Spleen (tissue), 11 donors: ENCODE results near the gene RHBDD1. TPM values are rescaled to one million over a fixed set of nuclear protein-coding genes. Genes with fewer than 3 reads are reported as not detected.

Experiments
- DNase-seq: peaks from one replicate; pipeline ENCODE4 v3.0.0-alpha.2; 2020
- H3K27ac ChIP-seq, 8 donors: fragments of 200-600 bp; sonication (generic) in 7 of 8; 1 replicate in 4 of 8; 2 replicates in 4 of 8; pipeline versions ENCODE4 v1.5.0 to v1.8.0; 2016 to 2021; ENCODE audit warnings: inconsistent platforms in 4 of 8, mild to moderate bottlenecking in 4 of 8, moderate library complexity in 1 of 8
- H3K27me3 ChIP-seq, 7 donors: fragments of 200-600 bp; sonication (generic) in 6 of 7; replicated peaks in 1 of 7; 1 replicate in 4 of 7; 2 replicates in 3 of 7; pipeline versions ENCODE4 v1.5.0 to v1.8.0; 2016 to 2021; ENCODE audit warnings: inconsistent platforms in 3 of 7, mild to moderate bottlenecking in 1 of 7
- H3K36me3 ChIP-seq, 6 donors: fragments of 200-600 bp; sonication (generic) in 5 of 6; 1 replicate in 4 of 6; 2 replicates in 2 of 6; pipeline versions ENCODE4 v1.5.0 to v1.8.0; 2016 to 2021; ENCODE audit warnings: inconsistent platforms in 2 of 6
- H3K4me1 ChIP-seq, 6 donors: fragments of 200-600 bp; sonication (generic) in 5 of 6; 1 replicate in 3 of 6; 2 replicates in 3 of 6; pipeline versions ENCODE4 v1.5.0 to v1.8.0; 2016 to 2021; ENCODE audit warnings: inconsistent platforms in 3 of 6
- H3K4me3 ChIP-seq, 8 donors: fragments of 200-600 bp; sonication (generic) in 7 of 8; 1 replicate in 4 of 8; 2 replicates in 4 of 8; pipeline versions ENCODE4 v1.5.0 to v1.8.0; 2016 to 2021; ENCODE audit warnings: inconsistent platforms in 4 of 8, mild to moderate bottlenecking in 4 of 8, moderate library complexity in 2 of 8
- H3K9me3 ChIP-seq, 8 donors: fragments of 200-600 bp; sonication (generic) in 7 of 8; 1 replicate in 4 of 8; 2 replicates in 4 of 8; pipeline versions ENCODE4 v1.5.0 to v1.8.0; 2016 to 2021; ENCODE audit warnings: inconsistent platforms in 4 of 8
- POLR2A ChIP-seq, 3 donors: fragments of 450-650 bp; IDR thresholded peaks; one replicate each; pipeline ENCODE4 v1.5.1; 2017; ENCODE audit warnings: antibody characterized with exemption in 3 of 3, mild to moderate bottlenecking in 1 of 3
- POLR2AphosphoS5 ChIP-seq, 3 donors: sonication (generic); formaldehyde crosslinking; IDR thresholded peaks; one replicate each; pipeline ENCODE4 v1.5.1; 2017; ENCODE audit warnings: antibody characterized with exemption in 3 of 3
- WGBS, 5 donors: extraction: QIAGEN DNeasy Blood & Tissue Kit in 3 of 5; methylation state at CpG; one replicate each; pipeline versions ENCODE4 v1.1.5 to v1.1.7; 2013 to 2018; 5-methylcytosine and 5-hydroxymethylcytosine counted together
- intact Hi-C: fragments of 100-400 bp; cut with DNase I; formaldehyde crosslinking; loops from one replicate; pipeline ENCODE4 v1.15.0; 2023; ENCODE audit warnings: low total_unique reads
- polyA plus RNA-seq, 3 donors: library from polyadenylated mRNA; stranded (reverse); fragments of 200-250 nt; gene quantifications; one replicate each; pipeline ENCODE4 v1.2.1, GENCODE V29; 2013
- total RNA-seq, 7 donors: library from RNA; depleted of rRNA in 3 of 7; stranded (reverse); fragments of >200 nt in 3 of 7; fragmentation: NEBNext Ultra II Directional in 4 of 7; extraction: Animal tissue kit (Norgen Biotek cat#: 25700) in 4 of 7; gene quantifications; one replicate each; pipeline versions ENCODE4 v1.1.0 to v1.2.1, GENCODE V29; 2016 to 2021
- TF ChIP-seq, protein P1 (sequence below), 11 experiments: fragments of 200-600 bp in 7 of 11; fragments of 450-650 bp in 4 of 11; sonication (generic) in 4 of 11; IDR thresholded peaks in 8 of 11; conservative IDR thresholded peaks in 3 of 11; 1 replicate in 7 of 11; 2 replicates in 4 of 11; pipeline versions ENCODE4 v1.4.0 to v1.8.0; 2016 to 2021; ENCODE audit warnings: antibody characterized with exemption in 11 of 11, inconsistent platforms in 4 of 11, mild to moderate bottlenecking in 1 of 11
- donor health status: healthy with polysubstance abuse.
- donor health status: DM: no; HTN: no; CAD: no; lungs with moderate emphysema.
- donor health status: DM: no; HTN: no; CAD: no.
- donor health status: Bipolar disorder and iron deficiency.
- donor health status: healthy.
- donor health status: DM: no; HTN: no; CAD: no.
- donor health status: DM: yes; HTN: yes; CAD: no.

The RHBDD1 gene
- total and polyA plus RNA-seq, 10 donors, result 6.1 to 67.5 (median 32.8) TPM

DNA sequence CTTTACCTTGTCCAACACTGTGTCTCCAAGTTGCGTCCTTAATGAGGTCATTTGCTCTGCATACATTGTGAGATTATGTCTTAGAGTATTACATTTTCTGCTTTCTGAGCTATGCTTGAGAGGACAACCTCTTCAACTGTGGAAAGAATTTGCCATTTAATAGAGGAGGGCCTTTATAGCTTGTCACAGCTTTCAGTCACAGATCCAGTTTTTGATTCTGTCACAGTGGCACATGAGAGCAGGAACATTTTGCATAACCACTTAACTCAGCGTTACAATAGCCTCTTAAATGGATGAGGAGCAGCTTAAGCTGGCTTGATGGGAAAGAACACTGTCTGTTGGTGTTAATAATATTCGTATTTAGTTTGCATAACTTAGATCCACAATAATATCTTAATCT, 63.0 kb downstream of the RHBDD1 start:
- no peak overlapping the region for H3K4me3 ChIP-seq
- no peak for TF ChIP-seq POLR2AphosphoS5 (IDR thresholded peaks at IDR 0.05)
- TF ChIP-seq, protein P1, sequence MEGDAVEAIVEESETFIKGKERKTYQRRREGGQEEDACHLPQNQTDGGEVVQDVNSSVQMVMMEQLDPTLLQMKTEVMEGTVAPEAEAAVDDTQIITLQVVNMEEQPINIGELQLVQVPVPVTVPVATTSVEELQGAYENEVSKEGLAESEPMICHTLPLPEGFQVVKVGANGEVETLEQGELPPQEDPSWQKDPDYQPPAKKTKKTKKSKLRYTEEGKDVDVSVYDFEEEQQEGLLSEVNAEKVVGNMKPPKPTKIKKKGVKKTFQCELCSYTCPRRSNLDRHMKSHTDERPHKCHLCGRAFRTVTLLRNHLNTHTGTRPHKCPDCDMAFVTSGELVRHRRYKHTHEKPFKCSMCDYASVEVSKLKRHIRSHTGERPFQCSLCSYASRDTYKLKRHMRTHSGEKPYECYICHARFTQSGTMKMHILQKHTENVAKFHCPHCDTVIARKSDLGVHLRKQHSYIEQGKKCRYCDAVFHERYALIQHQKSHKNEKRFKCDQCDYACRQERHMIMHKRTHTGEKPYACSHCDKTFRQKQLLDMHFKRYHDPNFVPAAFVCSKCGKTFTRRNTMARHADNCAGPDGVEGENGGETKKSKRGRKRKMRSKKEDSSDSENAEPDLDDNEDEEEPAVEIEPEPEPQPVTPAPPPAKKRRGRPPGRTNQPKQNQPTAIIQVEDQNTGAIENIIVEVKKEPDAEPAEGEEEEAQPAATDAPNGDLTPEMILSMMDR (IDR thresholded peaks at IDR 0.05 in 8 of 11, conservative IDR thresholded peaks at IDR 0.05 in 3 of 11), result no peak
- peaks cover 0 to 20% (median 0%) of the 10 kb centered on the region in 6 donors for H3K4me1 ChIP-seq
- intact Hi-C loops, result no loop called here
- no peak overlapping the region for H3K27ac ChIP-seq
- DNase-seq, result no peak
- peaks cover 0 to 29% (median 0%) of the 10 kb centered on the region in 6 donors for H3K36me3 ChIP-seq
- H3K9me3 ChIP-seq, result no peaks in the 10 kb centered on the region
- H3K27me3 ChIP-seq, result no peaks in the 10 kb centered on the region
- WGBS, 5 donors, result 83 to 88% (median 86%) methylated on average over 3 of the region's 3 CpGs

DNA sequence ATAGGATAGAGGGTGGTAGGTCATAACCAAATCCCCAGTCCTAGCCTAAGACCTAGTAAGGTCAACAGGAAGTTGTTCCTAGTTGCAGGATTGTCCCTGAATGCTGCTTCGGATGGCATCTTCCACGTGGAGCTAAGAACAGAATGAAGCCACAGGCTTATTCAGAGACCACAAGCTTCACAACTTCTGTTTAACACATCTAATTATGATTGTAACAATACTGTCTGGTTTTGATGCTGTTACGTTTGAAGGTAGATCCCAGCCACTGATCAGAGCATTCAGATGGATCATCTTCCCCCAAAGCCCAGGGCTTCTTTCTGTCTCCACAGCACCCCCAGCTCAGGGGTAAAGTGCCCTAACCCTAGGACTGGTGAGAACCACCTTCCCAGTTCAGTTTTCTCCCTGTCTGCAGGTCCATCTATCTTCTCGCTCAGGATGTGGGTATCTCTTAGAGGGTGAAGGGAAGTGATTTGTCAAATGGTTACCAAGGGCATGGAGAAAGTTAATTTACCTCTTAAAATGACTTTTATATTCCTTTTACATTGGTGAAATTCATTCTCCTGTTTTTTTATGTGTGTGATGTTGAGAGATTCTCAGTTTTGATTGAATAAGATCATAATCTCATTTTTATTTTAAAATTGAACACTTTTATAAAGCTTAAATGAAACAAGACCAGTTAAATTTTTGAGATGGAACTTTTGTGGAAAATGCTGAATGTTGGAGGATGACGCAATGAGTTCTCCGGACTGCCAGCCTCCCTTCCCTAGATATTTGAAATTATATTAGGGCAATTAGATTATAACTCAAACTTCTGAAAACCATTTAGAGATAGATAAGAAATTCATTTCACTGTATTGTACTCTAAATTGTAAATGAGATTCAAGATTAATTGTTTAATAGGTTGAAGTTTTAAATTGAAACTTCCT, 66.5 kb downstream of the RHBDD1 start:
- intact Hi-C loops, result no loop called here

DNA sequence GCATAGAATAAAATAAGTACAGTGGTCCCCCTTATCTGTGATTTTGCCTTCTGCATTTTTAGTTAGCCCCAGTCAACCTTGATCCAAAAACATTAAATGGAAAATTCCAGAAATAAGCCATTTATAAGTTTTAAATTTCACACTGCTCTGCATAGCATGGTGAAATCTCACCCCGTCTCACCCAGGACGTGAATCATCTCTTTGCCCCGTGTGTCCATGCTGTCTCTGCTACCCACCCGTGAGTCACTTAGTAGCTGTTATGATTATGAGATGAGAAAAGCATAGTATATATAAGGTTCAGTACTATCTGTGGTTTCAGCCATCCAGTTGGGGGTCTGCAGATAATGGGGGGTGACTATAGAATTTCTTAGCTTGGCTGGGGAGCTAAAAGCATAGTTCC, 67.3 kb downstream of the RHBDD1 start:
- TF ChIP-seq POLR2A (IDR thresholded peaks at IDR 0.05) (no peak), POLR2AphosphoS5 (IDR thresholded peaks at IDR 0.05) (no peak)
- TF ChIP-seq, protein P1 (IDR thresholded peaks at IDR 0.05 in 8 of 11, conservative IDR thresholded peaks at IDR 0.05 in 3 of 11), result no peak
- H3K4me1 ChIP-seq, result peaks cover 4 to 56% (median 16%) of the 10 kb centered on the region in 6 donors
- 81 to 88% (median 84%) methylated on average over 4 of the region's 4 CpGs for WGBS, 5 donors
- no peak overlapping the region for H3K27ac ChIP-seq
- H3K9me3 ChIP-seq, result no peaks in the 10 kb centered on the region
- no peak overlapping the region for H3K4me3 ChIP-seq
- no peak for DNase-seq
- H3K36me3 ChIP-seq, result peaks cover 0 to 15% (median 0%) of the 10 kb centered on the region in 6 donors
- no peaks in the 10 kb centered on the region for H3K27me3 ChIP-seq
- intact Hi-C loops, result no loop called here

More for the DNA sequence above, 66.5 kb downstream of the RHBDD1 start:
- H3K4me3 ChIP-seq, result no peak overlapping the region
- TF ChIP-seq POLR2AphosphoS5 (IDR thresholded peaks at IDR 0.05) (no peak), POLR2A (IDR thresholded peaks at IDR 0.05) (no peak)
- TF ChIP-seq, protein P1 (IDR thresholded peaks at IDR 0.05 in 8 of 11, conservative IDR thresholded peaks at IDR 0.05 in 3 of 11), result no peak
- H3K27me3 ChIP-seq, result no peaks in the 10 kb centered on the region
- H3K9me3 ChIP-seq, result no peaks in the 10 kb centered on the region
- H3K4me1 ChIP-seq, result peaks cover 0 to 47% (median 9%) of the 10 kb centered on the region in 6 donors
- DNase-seq, result no peak
- WGBS, 5 donors, result 85 to 91% (median 87%) methylated on average over 6 of the region's 6 CpGs
- H3K36me3 ChIP-seq, result peaks cover 0 to 22% (median 0%) of the 10 kb centered on the region in 6 donors
- H3K27ac ChIP-seq, result no peak overlapping the region

DNA sequence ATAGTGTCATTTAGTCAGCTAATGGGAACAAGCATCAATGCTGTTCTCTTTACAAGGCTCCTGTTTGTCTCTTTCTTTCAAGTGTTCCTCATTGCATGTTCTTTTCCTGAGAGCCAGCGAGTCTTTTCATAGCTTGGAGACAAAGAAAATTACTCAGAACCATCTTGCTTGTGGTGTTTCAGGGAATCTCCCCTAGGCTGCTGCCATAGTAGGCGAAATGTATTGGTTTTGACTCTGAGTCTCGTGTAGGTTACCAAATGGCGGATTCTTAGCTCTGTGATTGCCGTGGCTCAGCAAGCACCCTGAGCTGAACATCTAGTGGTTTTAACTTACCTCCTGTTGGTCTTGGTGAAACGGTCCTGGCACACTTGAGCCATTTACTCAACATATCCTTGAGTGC, 68.7 kb downstream of the RHBDD1 start:
- TF ChIP-seq, protein P1 (IDR thresholded peaks at IDR 0.05 in 8 of 11, conservative IDR thresholded peaks at IDR 0.05 in 3 of 11), result no peak
- no peak for TF ChIP-seq POLR2AphosphoS5 (IDR thresholded peaks at IDR 0.05)
- TF ChIP-seq POLR2A (IDR thresholded peaks at IDR 0.05), result no peak
- Histone ChIP-seq H3K9me3 (no peaks in the 10 kb centered on the region), H3K36me3 (peaks cover 0 to 17% (median 0%) of the 10 kb centered on the region in 6 donors), H3K4me1 (peaks cover 4 to 70% (median 21%) of the 10 kb centered on the region in 6 donors), H3K27me3 (no peaks in the 10 kb centered on the region), H3K27ac (peak overlapping the region in 6 of 8 donors; percentile 67 to 86 (median 78)), H3K4me3 (no peak overlapping the region)
- intact Hi-C loops, result no loop called here
- WGBS, 5 donors, result 68 to 85% (median 77%) methylated on average over 6 of the region's 6 CpGs
- no peak for DNase-seq
